K562 (cell line): ENCODE data around the gene SPTLC1. TPM values are rescaled to one million over a fixed set of nuclear protein-coding genes. Genes with fewer than 3 reads are reported as not detected.
A peak's percentile ranks its signal among the peaks of the same experiment; 100 is the strongest.

Experiments used
- ARNT ChIP-seq, 2 experiments: fragments of 450-650 bp; IDR thresholded peaks; 2 replicates each; pipeline ENCODE4 v1.6.1; 2016; ENCODE audit warnings: mild to moderate bottlenecking in 1 of 2
- CBFB ChIP-seq: sonication (generic); formaldehyde crosslinking; IDR thresholded peaks from 2 replicates; pipeline ENCODE4 v1.4.0; 2020; ENCODE audit warnings: mild to moderate bottlenecking, missing genetic modification reagents
- CREB1 ChIP-seq, 2 experiments: sonication (generic) in 1 of 2; formaldehyde crosslinking in 1 of 2; IDR thresholded peaks; 2 replicates each; pipeline versions ENCODE4 v1.6.1 to v1.8.0; 2012 to 2022; ENCODE audit warnings: inconsistent platforms in 1 of 2, mild to moderate bottlenecking in 1 of 2, missing genetic modification reagents in 1 of 2, moderate library complexity in 1 of 2
- E2F3 ChIP-seq: fragments of 250-450 bp; sonication (Bioruptor Pico); IDR thresholded peaks from 2 replicates; pipeline ENCODE4 v1.4.0; 2020; ENCODE audit warnings: mild to moderate bottlenecking
- GATAD2A ChIP-seq: fragments of 450-650 bp; IDR thresholded peaks from 2 replicates; pipeline ENCODE4 v1.6.1; 2017
- HNRNPLL ChIP-seq: fragments of 200-400 bp; formaldehyde crosslinking; IDR thresholded peaks from 2 replicates; pipeline ENCODE4 v1.6.1; 2017; ENCODE audit warnings: low read length, low read depth, mild to moderate bottlenecking; ENCODE audit not compliant: poor library complexity, severe bottlenecking
- LCOR ChIP-seq: sonication (generic); formaldehyde crosslinking; IDR thresholded peaks from 2 replicates; pipeline ENCODE4 v1.8.0; 2022; ENCODE audit warnings: mild to moderate bottlenecking, missing genetic modification reagents
- MTA1 ChIP-seq: fragments of 450-650 bp; IDR thresholded peaks from 2 replicates; pipeline ENCODE4 v1.6.1; 2017; ENCODE audit warnings: borderline replicate concordance
- PRPF4 ChIP-seq: fragments of 200-400 bp; formaldehyde crosslinking; IDR thresholded peaks from one replicate; pipeline ENCODE4 v1.6.1; 2017; ENCODE audit warnings: low read length, low read depth, mild to moderate bottlenecking; ENCODE audit not compliant: insufficient read depth, poor library complexity, severe bottlenecking
- SREBF2 ChIP-seq: sonication (generic); formaldehyde crosslinking; IDR thresholded peaks from 2 replicates; pipeline ENCODE4 v1.4.0; 2020; ENCODE audit warnings: mild to moderate bottlenecking, missing genetic modification reagents
- TAF7 ChIP-seq: fragments of 450-650 bp; IDR thresholded peaks from 2 replicates; pipeline ENCODE4 v1.6.1; 2016; ENCODE audit warnings: missing genetic modification characterization, missing compliant biosample characterization
- ZNF695 ChIP-seq: fragments of 450-650 bp; formaldehyde crosslinking; IDR thresholded peaks from 2 replicates; pipeline ENCODE4 v1.4.0; 2020; ENCODE audit warnings: mild to moderate bottlenecking, moderate library complexity
- polyA plus RNA-seq, 8 experiments: library from polyadenylated mRNA; depleted of rRNA in 4 of 8; stranded (reverse) in 5 of 8; unstranded in 3 of 8; fragments of >200 nt; fragmentation: Nextera tagmentation in 2 of 8; fragmentation: Illumina TruSeq in 1 of 8; extraction: Ambion mirVana in 2 of 8; extraction: Trizol in 1 of 8; gene quantifications; 2 replicates each; pipeline versions ENCODE4 v1.2.1 to v1.2.3, GENCODE V29; 2011 to 2014; ENCODE audit warnings: inconsistent platforms in 1 of 8, missing spikeins in 1 of 8
- total RNA-seq, 7 experiments: library from RNA; depleted of rRNA in 6 of 7; stranded (reverse); fragments of >200 nt in 6 of 7; fragmentation: Illumina TruSeq in 2 of 7; extraction: Trizol in 2 of 7; gene quantifications; 2 replicates each; pipeline versions ENCODE4 v1.2.1 to v1.2.3, GENCODE V29; 2011 to 2021; ENCODE audit warnings: low replicate concordance in 1 of 7
- TF ChIP-seq, protein P1 (sequence below), 3 experiments: fragments of 200-800 bp in 1 of 3; fragments of 250-450 bp in 1 of 3; fragments of 450-650 bp in 1 of 3; sonication (Bioruptor Pico) in 1 of 3; sonication (Bioruptor generic) in 1 of 3; formaldehyde crosslinking in 1 of 3; IDR thresholded peaks; 2 replicates each; pipeline versions ENCODE4 v1.6.1 to v1.8.0; 2016 to 2022; ENCODE audit warnings: mild to moderate bottlenecking in 2 of 3, missing genetic modification characterization in 2 of 3, missing compliant biosample characterization in 1 of 3, moderate library complexity in 1 of 3
- TF ChIP-seq, protein P2 (sequence below), 2 experiments: fragments of 450-650 bp in 1 of 2; sonication (generic) in 1 of 2; formaldehyde crosslinking in 1 of 2; IDR thresholded peaks; 2 replicates each; pipeline versions ENCODE4 v1.7.1 to v1.9.0; 2016 to 2022; ENCODE audit warnings: inconsistent platforms in 1 of 2, mild to moderate bottlenecking in 1 of 2, missing genetic modification reagents in 1 of 2

Gene SPTLC1
- total and polyA plus RNA-seq, 9 of the 15 experiments (the other 6 are each of a cell fraction or from before 2014, with no cell fraction given) = 58.8 to 125 (median 84.5) TPM

DNA sequence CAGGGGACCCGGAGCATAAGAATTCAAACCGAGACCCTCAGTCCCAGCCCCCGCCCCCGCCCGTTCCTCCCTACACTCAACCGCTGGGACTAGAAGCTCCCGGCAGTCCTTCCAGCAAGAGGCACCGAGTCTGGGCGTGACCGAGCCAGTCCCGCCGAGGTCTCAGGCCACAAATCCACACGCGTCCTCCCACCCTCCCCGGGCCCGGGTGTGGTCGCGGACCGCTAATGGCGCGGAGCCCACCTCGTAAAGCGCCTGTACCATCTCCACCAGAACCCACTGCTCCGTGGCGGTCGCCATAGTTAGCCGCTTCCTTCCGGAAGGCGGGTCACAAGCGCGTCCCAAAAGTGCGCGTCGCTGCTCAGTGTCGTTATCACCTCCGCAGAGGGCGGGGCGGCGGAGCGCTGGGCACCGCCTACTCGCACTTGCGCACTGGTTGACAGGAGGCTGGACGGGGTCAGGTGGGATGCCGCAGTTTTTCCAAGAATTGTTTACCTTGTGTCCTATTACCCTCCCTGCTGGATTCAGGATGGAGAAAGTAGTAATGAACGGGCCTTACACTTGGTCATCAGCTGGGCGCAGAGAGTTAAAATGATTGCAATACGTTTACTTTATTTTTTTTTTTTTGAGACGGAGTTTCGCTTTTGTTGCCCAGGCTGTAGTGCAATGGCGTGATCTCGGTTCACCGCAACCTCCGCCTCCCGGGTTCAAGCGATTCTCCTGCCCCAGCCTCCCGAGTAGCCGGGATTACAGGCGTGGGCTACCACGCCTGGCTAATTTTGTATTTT, at the start of gene SPTLC1 (continued):
- TF ChIP-seq, protein P1, sequence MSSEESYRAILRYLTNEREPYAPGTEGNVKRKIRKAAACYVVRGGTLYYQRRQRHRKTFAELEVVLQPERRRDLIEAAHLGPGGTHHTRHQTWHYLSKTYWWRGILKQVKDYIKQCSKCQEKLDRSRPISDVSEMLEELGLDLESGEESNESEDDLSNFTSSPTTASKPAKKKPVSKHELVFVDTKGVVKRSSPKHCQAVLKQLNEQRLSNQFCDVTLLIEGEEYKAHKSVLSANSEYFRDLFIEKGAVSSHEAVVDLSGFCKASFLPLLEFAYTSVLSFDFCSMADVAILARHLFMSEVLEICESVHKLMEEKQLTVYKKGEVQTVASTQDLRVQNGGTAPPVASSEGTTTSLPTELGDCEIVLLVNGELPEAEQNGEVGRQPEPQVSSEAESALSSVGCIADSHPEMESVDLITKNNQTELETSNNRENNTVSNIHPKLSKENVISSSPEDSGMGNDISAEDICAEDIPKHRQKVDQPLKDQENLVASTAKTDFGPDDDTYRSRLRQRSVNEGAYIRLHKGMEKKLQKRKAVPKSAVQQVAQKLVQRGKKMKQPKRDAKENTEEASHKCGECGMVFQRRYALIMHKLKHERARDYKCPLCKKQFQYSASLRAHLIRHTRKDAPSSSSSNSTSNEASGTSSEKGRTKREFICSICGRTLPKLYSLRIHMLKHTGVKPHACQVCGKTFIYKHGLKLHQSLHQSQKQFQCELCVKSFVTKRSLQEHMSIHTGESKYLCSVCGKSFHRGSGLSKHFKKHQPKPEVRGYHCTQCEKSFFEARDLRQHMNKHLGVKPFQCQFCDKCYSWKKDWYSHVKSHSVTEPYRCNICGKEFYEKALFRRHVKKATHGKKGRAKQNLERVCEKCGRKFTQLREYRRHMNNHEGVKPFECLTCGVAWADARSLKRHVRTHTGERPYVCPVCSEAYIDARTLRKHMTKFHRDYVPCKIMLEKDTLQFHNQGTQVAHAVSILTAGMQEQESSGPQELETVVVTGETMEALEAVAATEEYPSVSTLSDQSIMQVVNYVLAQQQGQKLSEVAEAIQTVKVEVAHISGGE (CRISPR knock-in tag; IDR thresholded peaks at IDR 0.05) = peak in 1 of 3 experiments; percentile 64; a peak in 1 of 6 replicates
- TF ChIP-seq E2F3 (CRISPR knock-in tag) = 0 out of 2 replicates have a peak, but pooled peaks have one; percentile 29
- TF ChIP-seq CBFB (CRISPR knock-in tag) = no peak
- peak in 1 of 2 experiments; percentile 44; a peak in 2 of 4 replicates for TF ChIP-seq ARNT (IDR thresholded peaks at IDR 0.05)
- TF ChIP-seq LCOR (CRISPR knock-in tag) = 0 out of 2 replicates have a peak, but pooled peaks have one; percentile 42
- TF ChIP-seq PRPF4 = no peak
- TF ChIP-seq CREB1 (IDR thresholded peaks at IDR 0.05) = peak; percentile 100
- TF ChIP-seq CREB1 (CRISPR knock-in tag; IDR thresholded peaks at IDR 0.05) = peak; percentile 100
- TF ChIP-seq HNRNPLL = peak; percentile 81
- no peak for TF ChIP-seq GATAD2A
- TF ChIP-seq, protein P2, sequence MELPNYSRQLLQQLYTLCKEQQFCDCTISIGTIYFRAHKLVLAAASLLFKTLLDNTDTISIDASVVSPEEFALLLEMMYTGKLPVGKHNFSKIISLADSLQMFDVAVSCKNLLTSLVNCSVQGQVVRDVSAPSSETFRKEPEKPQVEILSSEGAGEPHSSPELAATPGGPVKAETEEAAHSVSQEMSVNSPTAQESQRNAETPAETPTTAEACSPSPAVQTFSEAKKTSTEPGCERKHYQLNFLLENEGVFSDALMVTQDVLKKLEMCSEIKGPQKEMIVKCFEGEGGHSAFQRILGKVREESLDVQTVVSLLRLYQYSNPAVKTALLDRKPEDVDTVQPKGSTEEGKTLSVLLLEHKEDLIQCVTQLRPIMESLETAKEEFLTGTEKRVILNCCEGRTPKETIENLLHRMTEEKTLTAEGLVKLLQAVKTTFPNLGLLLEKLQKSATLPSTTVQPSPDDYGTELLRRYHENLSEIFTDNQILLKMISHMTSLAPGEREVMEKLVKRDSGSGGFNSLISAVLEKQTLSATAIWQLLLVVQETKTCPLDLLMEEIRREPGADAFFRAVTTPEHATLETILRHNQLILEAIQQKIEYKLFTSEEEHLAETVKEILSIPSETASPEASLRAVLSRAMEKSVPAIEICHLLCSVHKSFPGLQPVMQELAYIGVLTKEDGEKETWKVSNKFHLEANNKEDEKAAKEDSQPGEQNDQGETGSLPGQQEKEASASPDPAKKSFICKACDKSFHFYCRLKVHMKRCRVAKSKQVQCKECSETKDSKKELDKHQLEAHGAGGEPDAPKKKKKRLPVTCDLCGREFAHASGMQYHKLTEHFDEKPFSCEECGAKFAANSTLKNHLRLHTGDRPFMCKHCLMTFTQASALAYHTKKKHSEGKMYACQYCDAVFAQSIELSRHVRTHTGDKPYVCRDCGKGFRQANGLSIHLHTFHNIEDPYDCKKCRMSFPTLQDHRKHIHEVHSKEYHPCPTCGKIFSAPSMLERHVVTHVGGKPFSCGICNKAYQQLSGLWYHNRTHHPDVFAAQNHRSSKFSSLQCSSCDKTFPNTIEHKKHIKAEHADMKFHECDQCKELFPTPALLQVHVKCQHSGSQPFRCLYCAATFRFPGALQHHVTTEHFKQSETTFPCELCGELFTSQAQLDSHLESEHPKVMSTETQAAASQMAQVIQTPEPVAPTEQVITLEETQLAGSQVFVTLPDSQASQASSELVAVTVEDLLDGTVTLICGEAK (IDR thresholded peaks at IDR 0.05) = peak; percentile 87
- TF ChIP-seq, protein P2 (CRISPR knock-in tag; IDR thresholded peaks at IDR 0.05) = no peak
- TF ChIP-seq MTA1 = peak; percentile 100
- TF ChIP-seq TAF7 (tag) = peak; percentile 92
- no peak for TF ChIP-seq ZNF695
- TF ChIP-seq SREBF2 (CRISPR knock-in tag) = no peak
